H1 (cell line): Measurements from ENCODE around the gene FXYD3.

ENCODE experiments used
- POLR2A ChIP-seq, 2 experiments: IDR thresholded peaks; 1 replicate in 1 of 2; 2 replicates in 1 of 2; pipeline ENCODE4 v1.6.1; 2011; ENCODE audit warnings: low read depth in 2 of 2, low read length in 2 of 2, mild to moderate bottlenecking in 2 of 2; ENCODE audit errors: control extremely low read depth in 1 of 2
- YY1 ChIP-seq: IDR thresholded peaks from 2 replicates; pipeline ENCODE4 v1.6.1; 2011; ENCODE audit warnings: low read depth, mild to moderate bottlenecking, low read length
- TF ChIP-seq, protein P1 (sequence below), 3 experiments: IDR thresholded peaks; 1 replicate in 2 of 3; 2 replicates in 1 of 3; pipeline versions ENCODE4 v1.5.1 to v1.6.1; 2011; ENCODE audit warnings: low read length in 3 of 3, mild to moderate bottlenecking in 3 of 3, inconsistent platforms in 2 of 3, low read depth in 1 of 3, moderate library complexity in 1 of 3; ENCODE audit not compliant: insufficient read depth in 1 of 3; ENCODE audit errors: control extremely low read depth in 1 of 3

DNA sequence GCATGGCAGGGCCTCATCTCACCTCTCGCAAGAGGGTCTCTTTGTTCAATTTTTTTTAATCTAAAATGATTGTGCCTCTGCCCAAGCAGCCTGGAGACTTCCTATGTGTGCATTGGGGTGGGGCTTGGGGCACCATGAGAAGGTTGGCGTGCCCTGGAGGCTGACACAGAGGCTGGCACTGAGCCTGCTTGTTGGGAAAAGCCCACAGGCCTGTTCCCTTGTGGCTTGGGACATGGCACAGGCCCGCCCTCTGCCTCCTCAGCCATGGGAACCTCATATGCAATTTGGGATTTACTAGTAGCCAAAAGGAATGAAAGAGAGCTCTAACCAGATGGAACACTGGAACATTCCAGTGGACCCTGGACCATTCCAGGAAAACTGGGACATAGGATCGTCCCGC, 8.0 kb downstream of the FXYD3 start:
- TF ChIP-seq YY1 (no peak), POLR2A (IDR thresholded peaks at IDR 0.05; ENCODE audit: control extremely low read depth in 1 of 2, low read depth in 2 of 2, low read length in 2 of 2) (no peak)
- TF ChIP-seq, protein P1, sequence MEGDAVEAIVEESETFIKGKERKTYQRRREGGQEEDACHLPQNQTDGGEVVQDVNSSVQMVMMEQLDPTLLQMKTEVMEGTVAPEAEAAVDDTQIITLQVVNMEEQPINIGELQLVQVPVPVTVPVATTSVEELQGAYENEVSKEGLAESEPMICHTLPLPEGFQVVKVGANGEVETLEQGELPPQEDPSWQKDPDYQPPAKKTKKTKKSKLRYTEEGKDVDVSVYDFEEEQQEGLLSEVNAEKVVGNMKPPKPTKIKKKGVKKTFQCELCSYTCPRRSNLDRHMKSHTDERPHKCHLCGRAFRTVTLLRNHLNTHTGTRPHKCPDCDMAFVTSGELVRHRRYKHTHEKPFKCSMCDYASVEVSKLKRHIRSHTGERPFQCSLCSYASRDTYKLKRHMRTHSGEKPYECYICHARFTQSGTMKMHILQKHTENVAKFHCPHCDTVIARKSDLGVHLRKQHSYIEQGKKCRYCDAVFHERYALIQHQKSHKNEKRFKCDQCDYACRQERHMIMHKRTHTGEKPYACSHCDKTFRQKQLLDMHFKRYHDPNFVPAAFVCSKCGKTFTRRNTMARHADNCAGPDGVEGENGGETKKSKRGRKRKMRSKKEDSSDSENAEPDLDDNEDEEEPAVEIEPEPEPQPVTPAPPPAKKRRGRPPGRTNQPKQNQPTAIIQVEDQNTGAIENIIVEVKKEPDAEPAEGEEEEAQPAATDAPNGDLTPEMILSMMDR (IDR thresholded peaks at IDR 0.05; ENCODE audit: control extremely low read depth in 1 of 3, insufficient read depth in 1 of 3, low read depth in 1 of 3, low read length in 3 of 3): no peak
